ENCODE measurements around the gene MYH11.

MYH11 gene

DNA sequence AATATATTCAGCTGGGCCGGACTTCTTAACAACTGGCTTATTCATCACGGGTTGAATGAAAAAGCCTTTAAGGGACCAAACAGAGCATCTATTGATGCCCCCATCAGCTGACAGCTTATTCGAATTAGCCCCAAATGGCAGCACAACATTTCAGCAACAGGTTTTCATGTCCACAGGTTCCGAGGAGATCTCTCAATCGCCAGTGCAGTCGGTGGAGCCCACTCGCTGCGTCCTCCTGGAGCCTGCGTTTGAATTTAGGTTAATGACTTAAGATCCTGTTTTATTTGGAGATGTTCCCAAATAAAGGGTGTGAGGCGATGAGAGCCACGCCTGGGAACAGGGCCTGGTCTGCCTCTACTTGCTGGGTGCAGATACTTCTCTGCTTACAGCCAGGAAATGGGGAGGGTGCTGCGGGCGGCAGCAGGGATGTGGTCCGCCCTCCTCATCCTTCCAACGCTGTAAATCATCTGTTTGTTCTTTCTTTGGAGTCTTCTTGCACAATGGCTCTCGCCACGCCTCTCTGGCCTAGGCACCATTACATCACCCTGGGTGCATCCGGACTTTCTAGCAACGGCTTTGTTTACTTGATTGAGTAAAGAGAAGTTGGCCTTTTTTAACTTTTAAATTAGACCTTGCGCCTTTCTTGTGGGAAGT lies 184.2 kb downstream of the MYH11 start:
- no peak for TF ChIP-seq GATA2 (IDR thresholded peaks at IDR 0.05; ENCODE audit: low read depth, low read length)
- TF ChIP-seq GATA3 (IDR thresholded peaks at IDR 0.05; ENCODE audit: low read depth, low read length) = no peak

GRCh38 chr16:15671530-15672117 lies 185.2 kb downstream of the MYH11 start:
- TF ChIP-seq GATA2 (IDR thresholded peaks at IDR 0.05; ENCODE audit: low read depth, low read length) (no peak), GATA3 (IDR thresholded peaks at IDR 0.05; ENCODE audit: low read depth, low read length) (no peak)

DNA sequence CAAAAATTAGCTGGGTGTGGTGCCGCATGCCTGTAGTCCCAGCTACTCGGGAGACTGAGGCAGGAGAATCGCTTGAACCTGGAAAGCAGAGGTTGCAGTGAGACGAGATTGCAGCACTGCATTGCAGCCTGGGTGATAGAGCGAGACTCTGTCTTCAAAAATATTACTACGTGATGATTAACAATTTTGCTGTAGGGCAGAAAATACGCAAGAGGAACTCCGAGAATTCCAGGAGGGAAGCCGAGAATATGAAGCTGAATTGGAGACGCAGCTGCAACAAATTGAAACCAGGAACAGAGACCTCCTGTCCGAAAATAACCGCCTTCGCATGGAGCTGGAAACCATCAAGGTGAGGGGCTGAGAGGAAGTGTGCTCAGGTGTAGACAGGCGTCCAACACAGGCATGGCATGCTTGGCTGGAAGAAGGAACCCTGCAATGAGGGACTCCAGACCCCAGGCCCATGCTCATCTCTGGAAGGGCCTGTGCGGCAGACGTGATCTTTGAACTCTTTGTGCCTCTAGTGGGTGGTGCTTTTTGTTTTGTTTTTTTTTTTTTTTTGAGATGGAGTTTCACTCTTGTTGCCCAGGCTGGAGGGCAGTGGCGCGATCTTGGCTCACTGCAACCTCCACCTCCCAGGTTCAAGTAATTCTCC lies 189.6 kb downstream of the MYH11 start:
- TF ChIP-seq GATA3 (IDR thresholded peaks at IDR 0.05; ENCODE audit: low read depth, low read length) (no peak), GATA2 (IDR thresholded peaks at IDR 0.05; ENCODE audit: low read depth, low read length) (no peak)

DNA sequence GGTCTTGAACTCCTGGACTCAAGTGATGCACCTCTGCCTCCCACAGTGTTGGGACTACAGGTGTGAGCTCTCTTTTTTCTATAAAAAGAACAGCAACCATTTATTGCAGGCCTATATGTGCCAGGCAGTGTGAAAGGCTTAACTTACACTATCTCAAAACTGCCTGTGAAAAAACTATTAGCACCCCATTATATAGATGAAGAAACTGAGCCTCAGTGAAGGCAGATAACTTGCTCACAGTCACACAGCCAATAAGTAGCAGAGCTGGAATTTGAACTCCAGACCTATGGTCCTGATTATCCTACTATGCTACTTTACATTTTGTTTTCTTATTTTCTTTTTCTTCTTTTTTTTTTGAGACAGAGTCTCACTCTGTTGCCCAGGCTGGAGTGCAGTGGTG lies 191.7 kb downstream of the MYH11 start:
- TF ChIP-seq GATA2 (IDR thresholded peaks at IDR 0.05; ENCODE audit: low read depth, low read length) = no peak
- no peak for TF ChIP-seq GATA3 (IDR thresholded peaks at IDR 0.05; ENCODE audit: low read depth, low read length)

- TF ChIP-seq GATA3 (IDR thresholded peaks at IDR 0.05; ENCODE audit: low read depth, low read length) (no peak), GATA2 (IDR thresholded peaks at IDR 0.05; ENCODE audit: low read depth, low read length) (no peak)
Observed at GRCh38 chr16:15660203-15660601, 196.6 kb downstream of the MYH11 start.

DNA sequence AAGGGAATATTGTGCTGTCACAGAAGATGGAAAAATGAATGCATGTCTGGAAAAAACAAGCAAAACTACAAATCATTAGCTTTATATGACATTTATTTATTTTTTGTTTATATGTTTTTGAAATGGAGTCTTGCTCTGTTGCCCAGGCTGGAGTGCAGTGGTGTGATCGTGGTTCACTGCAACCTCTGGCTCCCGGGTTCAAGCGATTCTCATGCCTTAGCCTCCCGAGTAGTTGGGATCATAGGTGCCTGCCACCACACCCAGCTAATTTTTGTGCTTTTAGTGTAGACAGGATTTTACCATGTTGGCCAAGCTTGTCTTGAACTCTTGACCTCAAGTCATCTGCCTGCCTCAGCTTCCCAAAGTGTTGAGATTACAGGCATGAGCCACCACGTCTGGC lies 198.3 kb downstream of the MYH11 start:
- TF ChIP-seq GATA3 (IDR thresholded peaks at IDR 0.05; ENCODE audit: low read depth, low read length) (no peak), GATA2 (IDR thresholded peaks at IDR 0.05; ENCODE audit: low read depth, low read length) (no peak)

GRCh38 chr16:15658149-15658548 lies 198.7 kb downstream of the MYH11 start:
- no peak for TF ChIP-seq GATA2 (IDR thresholded peaks at IDR 0.05; ENCODE audit: low read depth, low read length)
- no peak for TF ChIP-seq GATA3 (IDR thresholded peaks at IDR 0.05; ENCODE audit: low read depth, low read length)

DNA sequence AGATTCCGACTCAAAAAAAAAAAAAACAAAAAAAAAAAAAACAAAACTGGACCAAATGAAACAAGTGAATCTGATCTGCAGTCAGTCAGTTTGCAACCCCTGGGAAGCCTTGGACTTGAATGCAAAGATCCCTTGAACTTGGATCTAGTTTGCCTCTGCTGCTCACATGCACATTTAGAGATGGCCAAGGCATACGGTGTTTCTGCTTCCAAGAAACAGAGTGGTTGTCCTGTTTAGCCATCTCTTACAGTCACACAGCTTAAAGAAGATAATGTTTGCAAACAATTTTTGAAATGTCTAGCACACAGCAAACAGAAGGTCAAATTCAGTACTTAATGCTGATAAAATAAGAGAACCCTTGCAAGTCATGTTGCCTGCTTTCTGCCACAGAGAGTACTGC lies 202.2 kb downstream of the MYH11 start:
- TF ChIP-seq GATA3 (IDR thresholded peaks at IDR 0.05; ENCODE audit: low read depth, low read length) = no peak

DNA sequence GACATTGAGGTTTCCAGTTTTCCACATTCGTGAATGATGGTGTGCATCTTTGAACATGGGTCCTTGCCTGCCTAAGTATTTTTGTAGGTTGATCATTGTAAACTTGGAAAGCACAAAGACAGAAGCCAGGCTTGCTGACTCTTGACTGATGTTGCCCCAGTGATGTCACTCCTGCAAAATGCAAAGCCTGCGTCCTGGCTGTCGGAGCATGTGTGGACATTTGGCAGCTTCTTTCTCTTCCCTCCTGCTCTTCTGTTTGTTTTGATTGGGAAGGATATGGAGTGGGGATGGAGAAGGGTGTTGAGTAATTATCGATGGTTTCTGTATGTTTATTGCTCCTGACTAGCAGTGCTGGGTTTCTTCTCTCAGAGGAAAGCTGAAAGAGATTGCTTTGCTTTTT lies 203.6 kb downstream of the MYH11 start:
- no peak for TF ChIP-seq GATA2 (IDR thresholded peaks at IDR 0.05; ENCODE audit: low read depth, low read length)
- TF ChIP-seq GATA3 (IDR thresholded peaks at IDR 0.05; ENCODE audit: low read depth, low read length) = no peak

All from SH-SY5Y (cell line).